ENCODE results near the gene COX6B2.

The COX6B2 gene

GRCh38 chr19:55309448-55309847 lies 45.1 kb downstream of the COX6B2 start:
- no peak for DNase-seq

GRCh38 chr19:55308281-55308680 lies 46.2 kb downstream of the COX6B2 start:
- no peak for DNase-seq

- DNase-seq, result no peak
These were observed 47.8 kb downstream of the COX6B2 start for GRCh38 chr19:55306712-55307111.

GRCh38 chr19:55305983-55306562 lies 48.4 kb downstream of the COX6B2 start:
- DNase-seq, result no peak

- DNase-seq, result no peak
These were observed 49.0 kb downstream of the COX6B2 start for GRCh38 chr19:55305491-55305890.

- no peak for DNase-seq
These were observed 49.5 kb downstream of the COX6B2 start for GRCh38 chr19:55304980-55305379.

GRCh38 chr19:55304279-55304978 lies 50.1 kb downstream of the COX6B2 start:
- no peak for DNase-seq

- no peak for DNase-seq
These were observed 51.0 kb downstream of the COX6B2 start for GRCh38 chr19:55303477-55303876.

GRCh38 chr19:55302318-55302703 lies 52.2 kb downstream of the COX6B2 start:
- DNase-seq, result no peak

- DNase-seq, result peak; percentile 20
These were observed 52.8 kb downstream of the COX6B2 start for GRCh38 chr19:55301459-55302317.

GRCh38 chr19:55300886-55301458 lies 53.5 kb downstream of the COX6B2 start:
- no peak for DNase-seq

GRCh38 chr19:55299991-55300390 lies 54.5 kb downstream of the COX6B2 start:
- no peak for DNase-seq
